Activated T-cell treated with anti-CD3 and anti-CD28 coated beads, Interleukin-2, amount 50 U/mL, for 24 hours (primary cell): ENCODE data around the gene ASAP2.

Experiments used
- DNase-seq: peaks from one replicate; pipeline ENCODE4 v3.0.0-alpha.2; 2020
- H3K27ac Mint-ChIP-seq: 2 replicates; pipeline ENCODE4 v1.8.0; 2020; ENCODE audit warnings: mild to moderate bottlenecking, mixed read lengths
- H3K27me3 Mint-ChIP-seq: 2 replicates; pipeline ENCODE4 v1.8.0; 2020; ENCODE audit warnings: mixed read lengths
- H3K36me3 Mint-ChIP-seq: 2 replicates; pipeline ENCODE4 v1.8.0; 2020; ENCODE audit warnings: low read depth, mixed read lengths
- H3K4me1 Mint-ChIP-seq: 2 replicates; pipeline ENCODE4 v1.8.0; 2020; ENCODE audit warnings: low read depth, mixed read lengths
- H3K4me3 Mint-ChIP-seq: 2 replicates; pipeline ENCODE4 v1.8.0; 2020; ENCODE audit warnings: mild to moderate bottlenecking, moderate library complexity, mixed read lengths
- H3K9me3 Mint-ChIP-seq: 2 replicates; pipeline ENCODE4 v1.8.0; 2020; ENCODE audit warnings: mixed read lengths

The ASAP2 gene

GRCh38 chr2:9199716-9200632, 6.6 kb upstream of the ASAP2 start:
- H3K4me1 Mint-ChIP-seq = no peaks in the 10 kb centered on the region
- no peak overlapping the region for H3K4me3 Mint-ChIP-seq
- no peak overlapping the region for H3K27ac Mint-ChIP-seq
- H3K27me3 Mint-ChIP-seq = peaks cover 67% of the 10 kb centered on the region
- H3K36me3 Mint-ChIP-seq = no peaks in the 10 kb centered on the region
- H3K9me3 Mint-ChIP-seq = no peaks in the 10 kb centered on the region
- DNase-seq = no peak

- DNase-seq = no peak
- H3K4me1 Mint-ChIP-seq = no peaks in the 10 kb centered on the region
- H3K36me3 Mint-ChIP-seq = no peaks in the 10 kb centered on the region
- H3K27me3 Mint-ChIP-seq = peaks cover 73% of the 10 kb centered on the region
- H3K9me3 Mint-ChIP-seq = no peaks in the 10 kb centered on the region
- no peak overlapping the region for H3K4me3 Mint-ChIP-seq
- no peak overlapping the region for H3K27ac Mint-ChIP-seq
Observed at GRCh38 chr2:9200633-9201015, 6.0 kb upstream of the ASAP2 start.

GRCh38 chr2:9201185-9201891, 5.3 kb upstream of the ASAP2 start:
- H3K9me3 Mint-ChIP-seq = no peaks in the 10 kb centered on the region
- H3K27me3 Mint-ChIP-seq = peaks cover 78% of the 10 kb centered on the region
- peaks cover 4% of the 10 kb centered on the region for H3K4me1 Mint-ChIP-seq
- DNase-seq = no peak
- H3K4me3 Mint-ChIP-seq = no peak overlapping the region
- H3K36me3 Mint-ChIP-seq = no peaks in the 10 kb centered on the region
- no peak overlapping the region for H3K27ac Mint-ChIP-seq

- Mint-ChIP-seq H3K9me3 (no peaks in the 10 kb centered on the region), H3K4me1 (peaks cover 7% of the 10 kb centered on the region), H3K27ac (no peak overlapping the region), H3K4me3 (no peak overlapping the region), H3K27me3 (peaks cover 65% of the 10 kb centered on the region), H3K36me3 (no peaks in the 10 kb centered on the region)
- no peak for DNase-seq
Observed at GRCh38 chr2:9203006-9203405, 3.6 kb upstream of the ASAP2 start.

- Mint-ChIP-seq H3K4me3 (no peak overlapping the region), H3K4me1 (peaks cover 8% of the 10 kb centered on the region), H3K27ac (no peak overlapping the region), H3K9me3 (no peaks in the 10 kb centered on the region), H3K36me3 (no peaks in the 10 kb centered on the region), H3K27me3 (peaks cover 69% of the 10 kb centered on the region)
- DNase-seq = no peak
Observed at GRCh38 chr2:9203876-9204275, 2.7 kb upstream of the ASAP2 start.

- peaks cover 69% of the 10 kb centered on the region for H3K27me3 Mint-ChIP-seq
- no peaks in the 10 kb centered on the region for H3K36me3 Mint-ChIP-seq
- no peaks in the 10 kb centered on the region for H3K9me3 Mint-ChIP-seq
- H3K27ac Mint-ChIP-seq = no peak overlapping the region
- H3K4me3 Mint-ChIP-seq = no peak overlapping the region
- H3K4me1 Mint-ChIP-seq = peaks cover 8% of the 10 kb centered on the region
- DNase-seq = no peak
Observed at GRCh38 chr2:9204939-9205338, 1.7 kb upstream of the ASAP2 start.

- Mint-ChIP-seq H3K9me3 (no peaks in the 10 kb centered on the region), H3K36me3 (no peaks in the 10 kb centered on the region), H3K4me3 (peak overlapping the region; percentile 66), H3K27me3 (peaks cover 70% of the 10 kb centered on the region), H3K27ac (no peak overlapping the region), H3K4me1 (peaks cover 8% of the 10 kb centered on the region)
- DNase-seq = no peak
Observed at GRCh38 chr2:9205486-9205885, 1.1 kb upstream of the ASAP2 start.

- Mint-ChIP-seq H3K27me3 (peaks cover 71% of the 10 kb centered on the region), H3K36me3 (no peaks in the 10 kb centered on the region), H3K27ac (no peak overlapping the region), H3K4me1 (peaks cover 8% of the 10 kb centered on the region), H3K4me3 (peak overlapping the region; percentile 54), H3K9me3 (no peaks in the 10 kb centered on the region)
- DNase-seq = peak; percentile 48
Observed at GRCh38 chr2:9206991-9207640, 504 bp downstream of the ASAP2 start.

- peak; percentile 47 for DNase-seq
- Mint-ChIP-seq H3K27me3 (peaks cover 73% of the 10 kb centered on the region), H3K4me3 (peak overlapping the region; percentile 38), H3K36me3 (no peaks in the 10 kb centered on the region), H3K9me3 (no peaks in the 10 kb centered on the region), H3K27ac (no peak overlapping the region), H3K4me1 (peaks cover 8% of the 10 kb centered on the region)
Observed at GRCh38 chr2:9207641-9208311, 1.2 kb downstream of the ASAP2 start.

GRCh38 chr2:9208875-9209274, 2.3 kb downstream of the ASAP2 start:
- Mint-ChIP-seq H3K27me3 (peaks cover 75% of the 10 kb centered on the region), H3K4me3 (no peak overlapping the region), H3K36me3 (no peaks in the 10 kb centered on the region), H3K27ac (no peak overlapping the region), H3K9me3 (no peaks in the 10 kb centered on the region), H3K4me1 (peaks cover 8% of the 10 kb centered on the region)
- no peak for DNase-seq

- peaks cover 64% of the 10 kb centered on the region for H3K27me3 Mint-ChIP-seq
- H3K9me3 Mint-ChIP-seq = no peaks in the 10 kb centered on the region
- H3K36me3 Mint-ChIP-seq = no peaks in the 10 kb centered on the region
- peaks cover 8% of the 10 kb centered on the region for H3K4me1 Mint-ChIP-seq
- no peak overlapping the region for H3K27ac Mint-ChIP-seq
- no peak overlapping the region for H3K4me3 Mint-ChIP-seq
- DNase-seq = no peak
Observed at GRCh38 chr2:9210030-9210429, 3.4 kb downstream of the ASAP2 start.

- H3K4me1 Mint-ChIP-seq = peaks cover 4% of the 10 kb centered on the region
- H3K9me3 Mint-ChIP-seq = no peaks in the 10 kb centered on the region
- DNase-seq = no peak
- H3K27me3 Mint-ChIP-seq = peaks cover 56% of the 10 kb centered on the region
- H3K27ac Mint-ChIP-seq = no peak overlapping the region
- H3K4me3 Mint-ChIP-seq = no peak overlapping the region
- no peaks in the 10 kb centered on the region for H3K36me3 Mint-ChIP-seq
Observed at GRCh38 chr2:9211496-9211895, 4.9 kb downstream of the ASAP2 start.

- Mint-ChIP-seq H3K27ac (no peak overlapping the region), H3K4me1 (peaks cover 4% of the 10 kb centered on the region), H3K9me3 (no peaks in the 10 kb centered on the region), H3K4me3 (no peak overlapping the region), H3K36me3 (no peaks in the 10 kb centered on the region), H3K27me3 (peaks cover 57% of the 10 kb centered on the region)
- DNase-seq = no peak
Observed at GRCh38 chr2:9212010-9212635, 5.5 kb downstream of the ASAP2 start.
